ENCODE measurements around the gene HIVEP3.

GRCh38 chr1:41738006-41738405 is 180.7 kb downstream of the HIVEP3 start:
- TF ChIP-seq FOXJ3 (CRISPR knock-in tag; IDR thresholded peaks at IDR 0.05; ENCODE audit: borderline replicate concordance) = no peak
- no peak for TF ChIP-seq CTCF (IDR thresholded peaks at IDR 0.05)
- no peak for TF ChIP-seq GRHL2 (CRISPR knock-in tag; IDR thresholded peaks at IDR 0.05; ENCODE audit: insufficient replicate concordance, severe bottlenecking)
- TF ChIP-seq ZNF425 (CRISPR knock-in tag; conservative IDR thresholded peaks at IDR 0.05) = no peak
- no peak for TF ChIP-seq STAT6 (CRISPR knock-in tag; conservative IDR thresholded peaks at IDR 0.05; ENCODE audit: low read depth)
- TF ChIP-seq USF1 (CRISPR knock-in tag; IDR thresholded peaks at IDR 0.05) = no peak
- no peak for TF ChIP-seq GTF2I (CRISPR knock-in tag; conservative IDR thresholded peaks at IDR 0.05)
- TF ChIP-seq ATF3 (CRISPR knock-in tag; conservative IDR thresholded peaks at IDR 0.05) = no peak
- TF ChIP-seq ZBTB43 (CRISPR knock-in tag; IDR thresholded peaks at IDR 0.05) = no peak
- TF ChIP-seq NFYB (CRISPR knock-in tag; conservative IDR thresholded peaks at IDR 0.05; ENCODE audit: low read depth) = no peak
- TF ChIP-seq ATF6 (CRISPR knock-in tag; IDR thresholded peaks at IDR 0.05) = no peak
- TF ChIP-seq JUN (CRISPR knock-in tag; IDR thresholded peaks at IDR 0.05) = no peak

Measured in WTC11 (cell line).